HG03558 (cell line): Measurements from ENCODE around the gene HEG1.
A peak's percentile ranks its signal among the peaks of the same experiment; 100 is the strongest.
"Not testable (repeated sequence)": the region's sequence is repeated elsewhere in the genome, so short reads cannot be mapped to it uniquely, and the experiment has no call there.

ENCODE experiments used
- ATAC-seq: cut with Tn5 transposase; IDR thresholded peaks from one replicate; pipeline ENCODE4 v1.9.1; 2021; ENCODE audit warnings: moderate number of reproducible peaks; ENCODE audit not compliant: unreplicated experiment; ENCODE audit errors: extremely low read depth

HEG1 gene

GRCh38 chr3:125055913-125056745 is at the start of gene HEG1:
TSS of gene HEG1 (minus strand) at chr3:125055997. CDS start at chr3:125055890, 107 bp downstream.
- peak; percentile 27 for ATAC-seq

- no peak for ATAC-seq
These were observed 49.3 kb upstream of the HEG1 start for GRCh38 chr3:125105116-125105515.

- no peak for ATAC-seq
These were observed 48.8 kb upstream of the HEG1 start for GRCh38 chr3:125104639-125105038.

GRCh38 chr3:125103406-125103805 is 47.6 kb upstream of the HEG1 start:
- no peak for ATAC-seq

GRCh38 chr3:125102470-125102869 is 46.7 kb upstream of the HEG1 start:
- no peak for ATAC-seq

GRCh38 chr3:125098611-125099291 is 43.0 kb upstream of the HEG1 start:
- ATAC-seq: no peak

GRCh38 chr3:125090649-125091048 is 34.9 kb upstream of the HEG1 start:
- ATAC-seq: no peak

- ATAC-seq: no peak
These were observed 32.1 kb upstream of the HEG1 start for GRCh38 chr3:125087768-125088391.

- ATAC-seq: no peak
These were observed 29.4 kb upstream of the HEG1 start for GRCh38 chr3:125085166-125085565.

GRCh38 chr3:125083776-125084175 is 28.0 kb upstream of the HEG1 start:
- ATAC-seq: no peak

- not testable (repeated sequence) for ATAC-seq
These were observed 26.5 kb upstream of the HEG1 start for GRCh38 chr3:125082339-125082738.

- ATAC-seq: no peak
These were observed 24.3 kb upstream of the HEG1 start for GRCh38 chr3:125080077-125080476.

- no peak for ATAC-seq
These were observed 23.9 kb upstream of the HEG1 start for GRCh38 chr3:125079675-125080045.

- no peak for ATAC-seq
These were observed 23.3 kb upstream of the HEG1 start for GRCh38 chr3:125078951-125079674.

GRCh38 chr3:125077864-125078263 is 22.1 kb upstream of the HEG1 start:
- ATAC-seq: no peak

- no peak for ATAC-seq
These were observed 20.7 kb upstream of the HEG1 start for GRCh38 chr3:125076464-125076863.

GRCh38 chr3:125075738-125076137 is 19.9 kb upstream of the HEG1 start:
- ATAC-seq: no peak

GRCh38 chr3:125073390-125073905 is 17.7 kb upstream of the HEG1 start:
- no peak for ATAC-seq

GRCh38 chr3:125072749-125073389 is 17.1 kb upstream of the HEG1 start:
- ATAC-seq: no peak

- no peak for ATAC-seq
These were observed 16.5 kb upstream of the HEG1 start for GRCh38 chr3:125072301-125072700.
